T follicular helper cell (primary cell): Measurements from ENCODE around the gene CETP.

Source experiments
- DNase-seq: peaks from one replicate; pipeline ENCODE4 v3.0.0-alpha.2; 2020; ENCODE audit warnings: low read depth
- total RNA-seq, 2 experiments: gene quantifications; one replicate each; lab custom pipeline; 2026; lab: John Stamatoyannopoulos, UW

The CETP gene
- 0.06 to 0.09 reads per million in 2 experiments for total RNA-seq

DNA sequence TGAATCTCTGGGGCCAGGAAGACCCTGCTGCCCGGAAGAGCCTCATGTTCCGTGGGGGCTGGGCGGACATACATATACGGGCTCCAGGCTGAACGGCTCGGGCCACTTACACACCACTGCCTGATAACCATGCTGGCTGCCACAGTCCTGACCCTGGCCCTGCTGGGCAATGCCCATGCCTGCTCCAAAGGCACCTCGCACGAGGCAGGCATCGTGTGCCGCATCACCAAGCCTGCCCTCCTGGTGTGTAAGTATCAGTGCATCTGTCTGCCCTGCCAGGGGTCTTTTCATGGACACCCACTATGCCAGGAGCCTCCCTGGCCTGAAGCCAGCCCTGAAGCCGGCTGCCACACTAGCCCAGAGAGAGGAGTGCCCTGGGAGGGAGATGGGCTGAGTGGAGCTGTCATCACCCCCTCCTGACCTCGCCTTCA is at the start of gene CETP:
Gene CETP, plus strand, starts transcription at position 100 of the 431 bp plus-strand sequence. Its CDS starts 30 bp downstream, at position 130.
- DNase-seq = no peak

DNA sequence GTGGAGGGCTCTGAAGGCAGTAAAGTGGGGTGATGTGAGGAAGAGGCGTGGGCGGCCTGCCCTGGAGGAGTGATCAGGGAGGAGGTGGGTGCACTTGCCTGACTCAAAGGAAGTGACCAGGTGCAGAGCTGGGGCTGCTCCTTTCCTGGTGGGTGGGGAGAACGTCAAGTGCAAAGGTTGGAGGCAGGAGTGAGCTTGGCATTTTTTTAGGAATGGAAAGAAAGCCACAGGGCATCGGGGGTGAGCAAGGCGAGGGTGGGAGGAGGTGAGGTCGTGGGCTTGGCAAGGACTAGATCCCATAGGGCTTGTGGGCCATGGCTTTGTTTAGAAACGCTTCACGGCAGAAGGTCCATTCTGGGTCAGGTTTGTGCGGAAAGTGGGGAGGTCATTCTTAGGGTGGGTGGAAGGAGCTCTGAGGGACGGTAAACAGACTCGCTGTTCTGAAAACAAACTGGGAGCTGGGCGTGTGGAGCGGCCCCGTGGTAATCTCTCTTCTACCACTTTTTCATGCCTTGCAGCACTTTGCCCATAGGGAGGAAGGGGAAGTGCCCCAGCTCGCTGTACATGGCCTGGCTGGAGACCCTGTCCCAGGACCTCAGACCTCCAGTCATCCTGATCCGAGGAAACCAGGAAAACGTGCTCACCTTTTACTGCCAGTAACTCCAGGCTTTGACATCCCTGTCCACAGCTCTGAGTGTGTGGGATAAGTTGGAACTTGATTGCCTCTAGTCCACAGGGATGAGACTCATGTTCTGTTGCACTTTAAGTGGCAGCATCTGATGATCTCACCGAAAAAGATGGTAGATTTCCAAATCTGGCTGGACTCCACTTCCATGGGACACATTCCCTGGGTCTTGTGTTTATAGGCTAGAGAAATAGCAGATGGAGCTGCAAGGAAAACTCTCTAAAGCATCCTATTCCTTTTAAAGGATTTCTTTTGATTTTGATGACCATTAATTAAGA is 48.7 kb upstream of the CETP start:
- no peak for DNase-seq

DNA sequence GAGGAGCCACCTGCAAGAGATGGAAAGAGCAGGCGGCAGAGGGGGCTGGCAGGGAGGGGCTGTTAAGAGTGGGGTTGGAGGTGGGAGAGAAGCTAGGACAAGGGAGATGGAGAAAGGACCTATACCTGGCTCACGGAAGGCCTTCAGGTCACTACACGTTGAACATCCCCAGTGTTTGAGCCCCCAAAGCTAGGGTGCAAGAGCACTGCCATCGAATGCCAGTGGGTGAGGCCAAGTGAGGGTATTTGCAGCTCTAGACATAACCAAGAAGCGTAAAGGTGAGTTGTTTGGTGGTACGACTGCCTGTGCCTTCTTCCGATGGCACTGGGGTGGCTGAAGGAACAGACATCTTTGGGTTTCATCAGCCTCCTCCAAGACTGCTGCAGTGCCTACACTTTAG is 46.9 kb upstream of the CETP start:
- no peak for DNase-seq

DNA sequence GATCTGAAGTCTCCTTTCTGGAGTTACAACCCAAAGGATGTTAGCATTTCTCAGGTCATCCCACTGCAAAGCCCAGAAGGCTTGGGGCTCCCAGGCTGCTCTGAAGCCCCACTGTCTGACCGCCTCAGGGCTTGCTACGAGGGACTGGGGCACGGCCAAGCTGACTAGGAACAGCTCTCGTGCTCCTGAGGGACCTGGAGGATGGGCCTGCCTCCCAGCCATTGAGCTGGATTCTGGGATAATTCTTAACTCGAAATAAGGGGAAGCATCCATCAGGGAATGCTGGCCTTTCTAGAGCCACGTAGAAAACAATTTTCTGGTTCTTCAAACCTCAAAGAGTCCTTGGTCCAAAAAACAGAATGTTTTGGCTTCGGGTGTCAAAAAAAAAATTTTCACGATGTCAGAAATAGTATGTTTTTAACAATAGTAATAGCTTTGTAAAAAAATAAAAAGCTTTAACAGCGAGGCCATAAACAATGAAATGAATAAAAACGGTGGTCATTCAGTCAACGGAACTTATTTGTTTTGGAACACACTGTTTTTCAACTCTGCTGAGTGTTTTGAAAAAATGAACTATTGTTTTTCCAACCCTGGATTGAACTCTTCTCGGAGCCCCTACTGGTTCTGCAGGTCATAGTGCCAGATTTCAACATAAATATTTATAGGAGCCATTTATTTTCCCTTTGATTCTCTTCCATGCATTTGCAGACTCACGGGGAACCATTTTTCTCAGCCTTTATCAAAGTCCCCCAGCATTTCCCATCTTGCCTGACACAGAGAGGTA is 46.2 kb upstream of the CETP start:
- DNase-seq = no peak

- DNase-seq = no peak
Measured at GRCh38 chr16:56916571-56917403, 45.0 kb upstream of the CETP start.

GRCh38 chr16:56918467-56919012 is 43.2 kb upstream of the CETP start:
- DNase-seq = no peak

DNA sequence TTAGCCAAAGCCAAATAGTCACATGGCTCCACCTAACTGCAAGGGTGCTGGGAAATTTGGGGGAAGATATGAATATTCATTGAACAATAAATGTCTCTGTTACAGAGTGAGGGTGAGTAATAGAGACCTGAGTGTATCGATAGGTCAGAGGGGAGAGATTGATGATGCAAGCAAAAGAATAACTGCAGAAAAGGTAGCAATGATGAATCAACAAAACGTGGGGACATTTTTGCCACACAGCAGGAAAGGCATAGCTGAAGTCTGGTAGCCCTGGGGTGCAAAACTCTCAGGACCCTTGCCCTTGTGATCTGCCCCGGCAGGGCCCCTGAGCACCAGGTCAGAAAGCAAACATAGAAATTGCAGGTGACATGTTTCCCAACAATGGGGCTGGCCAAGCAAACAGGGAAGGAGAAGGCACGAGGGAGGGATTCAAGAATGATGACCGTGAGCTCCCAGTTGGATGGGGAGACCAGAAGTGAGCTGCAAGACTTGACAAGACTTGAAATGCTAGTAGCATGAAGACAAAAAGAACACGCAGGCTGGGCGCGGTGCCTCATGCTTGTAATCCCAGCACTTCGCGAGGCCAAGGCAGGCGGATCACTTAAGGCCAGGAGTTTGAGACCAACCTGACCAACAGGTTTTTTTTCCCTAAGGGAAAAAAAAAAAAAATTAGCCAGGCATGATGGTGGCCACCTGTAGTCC is 42.5 kb upstream of the CETP start:
- no peak for DNase-seq

- no peak for DNase-seq
Measured at GRCh38 chr16:56921571-56921970, 40.2 kb upstream of the CETP start.

- no peak for DNase-seq
Measured at GRCh38 chr16:56923481-56924091, 38.2 kb upstream of the CETP start.

DNA sequence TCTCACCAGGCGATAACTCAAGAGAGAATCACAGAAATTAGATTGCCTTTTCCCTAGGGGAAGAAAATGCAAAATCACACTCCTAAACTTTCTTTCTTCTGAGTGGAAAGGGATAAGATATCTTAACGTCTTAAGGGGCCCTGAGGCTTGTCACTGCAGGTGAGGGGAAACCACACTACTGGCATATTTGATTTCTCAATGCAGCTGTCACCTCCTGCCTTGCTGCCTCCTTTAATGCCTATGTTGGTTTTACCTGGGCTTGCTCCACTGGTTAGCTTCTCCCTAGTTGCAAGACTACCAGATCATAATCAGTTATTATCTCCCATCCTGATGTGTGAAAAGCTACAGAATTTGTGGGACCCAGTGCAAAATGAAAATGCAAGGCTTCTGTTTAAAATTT is 34.3 kb upstream of the CETP start:
- DNase-seq = no peak

- DNase-seq = no peak
Measured at GRCh38 chr16:56929639-56930038, 32.1 kb upstream of the CETP start.

DNA sequence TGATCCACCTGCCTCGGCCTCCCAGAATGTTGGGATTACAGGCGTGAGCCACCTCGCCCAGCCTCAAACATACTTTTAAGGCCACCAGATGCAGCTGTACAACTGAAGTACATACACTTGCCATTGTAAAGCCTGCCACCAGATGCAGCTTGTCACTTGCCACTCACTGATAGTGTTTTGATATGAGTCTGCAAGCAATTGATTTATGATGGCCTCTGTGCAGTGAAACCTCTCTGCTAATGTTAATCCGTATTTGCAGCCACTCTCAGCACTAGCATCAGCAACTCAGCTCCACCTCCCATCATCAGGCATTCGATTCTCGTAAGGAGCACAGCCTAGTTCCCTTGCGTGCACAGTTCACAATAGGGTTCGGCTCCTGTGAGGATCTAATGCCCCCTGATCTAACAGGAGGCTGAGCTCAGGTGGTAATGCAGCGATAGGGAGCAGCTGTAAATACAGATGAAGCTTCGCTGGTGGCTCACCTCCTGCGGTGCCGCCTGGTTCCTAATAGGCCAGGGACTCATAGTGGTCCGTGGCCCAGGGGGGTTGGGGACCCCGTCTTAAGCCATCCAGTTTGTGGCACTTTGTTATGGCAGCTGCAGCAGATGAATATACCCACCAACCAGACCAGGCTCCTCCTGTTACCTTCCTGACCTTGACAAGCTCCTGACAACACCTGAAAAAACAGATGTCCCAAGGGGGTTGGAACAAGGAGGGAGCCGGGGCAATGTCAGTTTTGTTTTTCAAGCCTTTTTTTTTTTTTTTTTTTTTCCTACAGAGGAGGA is 31.1 kb upstream of the CETP start:
- no peak for DNase-seq

DNA sequence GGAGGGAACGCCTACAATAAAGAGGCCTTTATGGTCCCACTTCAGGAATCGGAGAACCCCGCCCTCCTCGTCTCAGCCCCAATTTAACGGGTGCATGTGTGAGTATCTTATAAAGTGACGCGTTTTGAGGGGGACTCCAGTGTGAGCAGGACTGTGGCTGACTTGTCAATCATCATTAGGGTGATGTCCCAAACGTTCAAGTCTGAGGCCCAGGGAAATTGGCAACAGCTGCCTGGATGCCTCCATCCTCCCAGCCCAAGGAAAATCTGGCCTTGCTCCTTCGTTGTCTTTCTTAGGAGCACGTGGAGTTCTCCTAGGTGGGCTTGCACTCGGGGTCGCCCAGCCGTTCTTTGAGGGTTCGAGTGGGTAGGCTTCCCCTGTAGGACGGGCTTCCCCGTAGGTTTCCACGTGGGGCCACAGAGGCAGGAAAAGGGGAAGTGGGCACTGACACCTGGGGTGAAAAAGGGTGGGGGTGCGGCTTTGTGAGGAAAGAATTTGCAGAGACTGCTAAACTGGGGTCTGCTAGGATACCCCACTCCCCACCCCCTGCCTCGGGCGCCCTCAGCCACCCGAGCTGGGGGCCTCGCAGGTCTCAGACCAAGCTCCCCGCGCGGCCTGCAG is 30.4 kb upstream of the CETP start:
- no peak for DNase-seq

DNA sequence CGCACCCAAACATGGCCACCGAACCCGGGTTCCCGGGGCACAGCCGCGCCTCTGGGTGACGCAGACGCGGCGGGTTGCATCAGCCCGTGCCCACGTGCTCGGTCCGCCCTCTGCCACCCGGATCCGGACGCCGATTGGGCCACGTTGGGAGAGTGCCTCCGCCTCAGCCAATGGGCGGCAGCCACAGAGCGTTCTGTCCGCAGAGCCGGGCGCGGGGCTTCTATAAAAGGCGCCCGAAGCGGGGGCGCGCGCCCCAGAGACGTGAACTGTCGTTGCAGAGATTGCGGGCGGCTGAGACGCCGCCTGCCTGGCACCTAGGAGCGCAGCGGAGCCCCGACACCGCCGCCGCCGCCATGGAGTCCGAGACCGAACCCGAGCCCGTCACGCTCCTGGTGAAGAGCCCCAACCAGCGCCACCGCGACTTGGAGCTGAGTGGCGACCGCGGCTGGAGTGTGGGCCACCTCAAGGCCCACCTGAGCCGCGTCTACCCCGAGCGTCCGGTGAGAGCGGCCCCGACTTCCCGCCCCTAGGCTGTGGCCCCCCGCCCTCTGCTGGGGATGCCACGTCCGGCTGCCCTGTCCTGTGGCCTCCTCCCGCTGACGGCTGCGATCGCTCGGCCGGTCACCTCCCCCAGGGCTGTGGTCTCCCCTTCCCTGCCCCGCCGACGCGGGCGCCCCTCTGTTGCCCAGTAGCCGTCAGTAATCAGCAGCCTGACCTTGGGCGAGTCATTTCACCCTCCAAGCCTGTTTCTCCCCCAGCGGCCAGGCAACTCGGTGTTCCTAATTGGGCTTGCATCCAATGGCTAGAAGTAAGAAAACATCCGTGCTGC is 29.6 kb upstream of the CETP start, which contains the start of gene HERPUD1:
Gene HERPUD1, plus strand, starts transcription at position 251 of the 829 bp plus-strand sequence. Its CDS starts 103 bp downstream, at position 354.
- peak; percentile 99 for DNase-seq

DNA sequence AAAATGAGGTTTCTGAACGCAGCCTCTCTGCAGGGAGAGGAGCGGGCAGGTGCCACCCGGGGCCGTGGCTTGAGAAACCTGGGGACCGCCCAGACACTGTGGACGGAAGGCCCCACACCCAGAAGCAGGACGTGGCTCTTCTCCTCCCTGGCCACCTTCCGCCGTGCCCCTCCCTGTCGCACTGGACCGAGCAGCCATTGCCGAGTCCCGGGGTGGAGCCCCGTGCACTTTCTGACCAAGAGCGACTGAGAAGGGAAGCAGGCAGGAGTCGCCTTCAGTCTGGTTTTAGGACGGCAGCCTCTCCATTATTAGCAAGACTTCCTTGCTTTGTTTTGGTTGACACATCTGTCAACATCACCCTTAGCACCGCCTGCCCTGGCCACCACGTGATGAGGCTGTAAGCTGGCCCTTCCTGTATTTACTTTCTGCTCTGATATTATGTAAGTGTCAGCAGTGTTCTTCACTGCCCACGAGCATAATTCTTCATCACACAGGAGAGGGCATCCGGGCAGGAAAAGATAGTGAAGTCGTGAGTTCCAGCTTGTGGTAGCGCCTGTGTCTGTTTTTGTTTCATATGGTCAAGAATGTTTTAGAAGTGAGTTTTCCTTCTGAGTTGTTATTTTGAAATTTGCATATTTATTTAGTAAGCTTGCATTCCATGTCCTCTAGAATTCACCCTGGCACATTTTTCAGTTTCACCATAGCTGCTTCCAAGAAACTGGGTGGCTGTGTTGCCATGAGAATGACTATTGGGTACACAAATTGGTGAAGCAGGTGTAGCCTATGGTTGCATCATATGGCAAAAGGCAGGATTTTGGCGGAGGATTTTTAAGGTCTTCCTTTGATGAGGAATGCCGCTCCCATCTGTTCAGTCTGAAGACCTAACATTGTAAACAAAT is 28.8 kb upstream of the CETP start:
- no peak for DNase-seq

DNA sequence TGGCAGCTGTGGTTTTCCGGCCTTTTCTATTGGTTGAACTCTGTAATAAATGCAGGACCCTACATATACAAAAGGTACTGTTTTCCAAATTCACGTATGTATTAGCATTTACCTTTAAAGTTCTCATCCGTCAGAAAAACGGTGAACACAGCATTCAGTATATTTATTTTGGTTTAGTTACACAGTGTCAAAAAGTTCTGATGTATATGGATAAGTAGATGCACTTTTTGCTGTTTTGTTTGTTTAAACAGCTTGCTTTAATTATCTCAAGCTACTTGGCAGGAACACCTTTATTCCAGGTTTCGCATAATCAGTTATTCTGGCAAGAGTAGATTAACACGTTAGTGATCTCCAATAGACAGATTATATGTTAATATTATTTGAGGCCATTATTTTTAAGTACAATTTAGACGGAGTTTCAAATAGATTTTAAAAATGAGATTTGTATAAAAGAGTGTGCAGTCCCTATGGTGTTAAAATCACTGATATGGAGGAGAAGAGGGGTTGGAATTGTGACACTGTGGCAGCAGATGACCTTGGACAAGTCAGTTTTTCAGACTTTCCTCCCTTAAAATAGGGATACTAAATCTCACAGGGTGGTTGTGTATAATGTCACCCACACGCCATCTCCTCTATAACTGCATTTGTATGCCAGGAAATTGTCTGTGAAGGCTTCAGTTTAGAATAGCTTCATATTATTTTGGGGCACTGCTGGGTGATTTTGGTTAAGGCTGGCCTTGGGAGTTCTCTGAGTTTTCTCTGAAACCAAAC is 27.7 kb upstream of the CETP start:
- DNase-seq = no peak
